Measurements from ENCODE around the gene BBS4. TPM values are rescaled to one million over a fixed set of nuclear protein-coding genes. Genes with fewer than 3 reads are reported as not detected.

BBS4 gene
- total and polyA plus RNA-seq, 2 of the 4 experiments (the other 2 are of a cell fraction), result 15.8 to 21.0 TPM

Small RNA genes lying within 50 kb of the gene (microRNA-seq; reads per million reads assigned to microRNA genes)
- gene RN7SL853P (ENCODE audit: insufficient read depth, insufficient read length), result not detected

Small RNA genes lying within 50 kb of the gene (small RNA-seq; reads per million reads assigned to genes)
- gene RN7SL853P, result 0 reads per million in 5 experiments

Other genes with a start within 250 kb of the BBS4 start
- gene ARIH1, start 211.9 kb upstream of the BBS4 start, total RNA-seq (2012; rRNA removed), result 41.2 and 41.9 TPM in 2 replicates
- gene ARIH1, start 211.9 kb upstream of the BBS4 start, polyA plus RNA-seq (2012; rRNA removed), result 24.0 and 25.5 TPM in 2 replicates
- gene GOLGA6B, start 31.5 kb upstream of the BBS4 start, total RNA-seq (2012; rRNA removed), result not detected in 2 replicates
- not detected in 2 replicates for gene GOLGA6B, start 31.5 kb upstream of the BBS4 start, polyA plus RNA-seq (2012; rRNA removed)
- gene HIGD2B, start within 50 bp of the BBS4 start, total RNA-seq (2012; rRNA removed), result not detected in 2 replicates
- not detected in 2 replicates for gene HIGD2B, start within 50 bp of the BBS4 start, polyA plus RNA-seq (2012; rRNA removed)
- 48.0 and 53.2 TPM in 2 replicates for gene ADPGK, start 97.6 kb downstream of the BBS4 start, total RNA-seq (2012; rRNA removed)
- gene ADPGK, start 97.6 kb downstream of the BBS4 start, polyA plus RNA-seq (2012; rRNA removed), result 56.1 and 62.8 TPM in 2 replicates